Right ventricle myocardium superior (tissue), 1 donor: ENCODE measurements around the gene TENM3. TPM values are rescaled to one million over a fixed set of nuclear protein-coding genes. Genes with fewer than 3 reads are reported as not detected.

Experiments
- ATAC-seq: fragments of 200-7000 bp; cut with Tn5 transposase; one replicate; pipeline ENCODE4 v1.9.1; 2020; ENCODE audit warnings: mild to moderate bottlenecking; ENCODE audit not compliant: poor library complexity
- DNase-seq: peaks from one replicate; pipeline ENCODE4 v3.0.0-alpha.2; 2020
- intact Hi-C: fragments of 100-400 bp; cut with DNase I; formaldehyde crosslinking; loops from one replicate; pipeline ENCODE4 v1.11.2; 2022
- total RNA-seq: library from RNA; stranded (reverse); fragmentation: NEBNext Ultra II Directional; extraction: Animal tissue kit (Norgen Biotek cat#: 25700); gene quantifications from one replicate; pipeline ENCODE4 v1.2.1, GENCODE V29; 2021
- donor health status: DM: no; HTN: yes; CAD: no; lungs with severe emphysema.

TENM3 gene
- total RNA-seq, 1 donor from 2014 or later: 3.0 TPM

- ATAC-seq (no peak), DNase-seq (no peak)
- intact Hi-C loops: no loop called here
These were observed 30.2 kb downstream of the TENM3 start for GRCh38 chr4:182273191-182273935.

DNA sequence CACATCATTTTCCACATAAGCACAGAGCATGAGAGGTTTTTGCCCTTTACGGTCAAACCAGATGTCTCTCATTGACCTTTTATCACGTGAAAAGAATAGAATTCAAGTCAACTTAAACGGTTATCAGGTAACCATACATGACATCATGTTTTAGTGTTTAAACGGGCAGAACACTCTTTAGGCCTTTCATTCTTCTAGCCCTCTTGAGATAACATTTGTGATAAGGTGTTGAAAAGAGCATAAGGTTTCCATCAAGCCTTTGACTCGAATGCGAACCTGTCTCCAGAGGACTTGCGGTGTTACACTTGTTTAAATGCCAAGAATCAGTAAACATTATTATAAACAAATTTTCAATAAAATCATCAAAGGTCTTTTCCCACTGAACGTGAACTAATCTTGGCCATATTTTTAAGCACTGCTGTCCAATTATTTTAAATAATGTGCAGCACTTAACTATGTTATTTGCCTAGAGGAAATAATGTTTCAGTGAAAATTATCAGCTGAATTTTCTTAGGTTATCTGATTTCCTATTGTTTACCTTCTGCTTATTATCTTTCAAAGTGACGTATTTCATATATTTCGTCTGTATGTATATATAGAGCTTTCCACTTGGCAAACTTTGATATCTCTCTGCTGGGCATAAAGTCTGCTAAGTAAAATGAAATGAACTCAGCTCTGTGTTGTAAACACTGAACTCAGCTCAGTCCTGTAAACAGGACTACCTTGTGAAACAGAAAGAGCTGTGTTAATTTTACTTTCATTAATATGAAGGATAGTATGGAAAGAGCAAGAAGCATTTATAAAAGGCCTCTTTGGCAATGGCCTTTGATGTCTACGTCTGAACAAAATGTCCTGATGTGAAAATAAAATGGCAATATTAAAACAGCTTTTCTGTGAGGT, 33.3 kb downstream of the TENM3 start:
- intact Hi-C loops: no loop called here
- peak; percentile 34 for ATAC-seq
- DNase-seq: no peak

- DNase-seq (no peak), ATAC-seq (no peak)
- intact Hi-C loops: no loop called here
These were observed 34.2 kb downstream of the TENM3 start for GRCh38 chr4:182277377-182277776.

DNA sequence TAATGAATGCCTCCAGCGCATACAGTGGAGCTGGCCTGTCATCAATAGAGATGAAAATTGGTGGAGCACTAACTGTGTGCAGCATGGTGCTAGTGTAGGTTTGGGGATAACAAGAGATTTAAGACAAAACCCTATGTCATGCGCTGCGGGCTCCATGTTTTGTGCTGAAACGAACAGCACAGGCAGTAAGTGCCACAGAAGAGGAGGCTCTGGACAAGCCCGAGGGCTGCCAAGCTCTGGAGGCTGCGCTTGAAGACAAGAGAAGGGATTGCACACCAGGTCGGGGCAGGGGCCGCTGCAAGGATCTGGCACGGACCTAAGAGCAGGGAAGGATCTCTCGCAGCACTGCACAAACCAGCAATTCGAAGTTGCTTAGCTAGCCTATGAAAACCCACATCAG, 35.5 kb downstream of the TENM3 start:
- intact Hi-C loops: no loop called here
- no peak for DNase-seq
- no peak for ATAC-seq

DNA sequence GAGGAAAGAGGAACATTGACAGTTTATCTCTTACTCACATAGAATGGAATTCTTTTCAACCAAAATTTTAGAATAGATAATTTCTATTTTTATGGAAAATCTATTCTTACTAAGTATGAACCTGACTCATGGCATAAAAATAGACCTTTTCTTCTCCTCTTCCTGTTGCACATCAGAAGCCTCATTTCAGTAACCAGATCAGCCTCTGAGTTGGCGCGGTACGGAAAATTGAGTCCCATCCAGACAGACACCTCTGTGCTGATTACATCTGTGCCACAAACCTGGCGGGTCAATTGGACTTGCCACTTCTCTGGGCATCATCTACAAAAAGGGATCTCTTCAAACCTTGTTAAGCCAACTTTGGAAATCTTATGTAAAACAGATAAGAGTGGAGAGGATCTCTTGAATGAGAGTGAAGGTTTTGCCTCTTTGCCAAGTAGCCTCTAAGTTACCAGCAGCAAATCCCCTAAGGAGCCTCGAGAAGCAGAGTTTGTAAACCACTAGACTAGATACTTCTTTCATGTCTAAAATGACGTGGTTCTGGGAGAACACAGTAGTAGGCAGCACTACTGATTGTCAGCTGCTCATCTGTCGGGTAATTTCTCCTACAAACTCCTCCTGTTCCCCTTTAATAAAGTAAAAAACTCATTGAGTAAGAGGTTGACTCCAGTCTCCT, 37.4 kb downstream of the TENM3 start:
- ATAC-seq: no peak
- no peak for DNase-seq
- intact Hi-C loops: no loop called here

DNA sequence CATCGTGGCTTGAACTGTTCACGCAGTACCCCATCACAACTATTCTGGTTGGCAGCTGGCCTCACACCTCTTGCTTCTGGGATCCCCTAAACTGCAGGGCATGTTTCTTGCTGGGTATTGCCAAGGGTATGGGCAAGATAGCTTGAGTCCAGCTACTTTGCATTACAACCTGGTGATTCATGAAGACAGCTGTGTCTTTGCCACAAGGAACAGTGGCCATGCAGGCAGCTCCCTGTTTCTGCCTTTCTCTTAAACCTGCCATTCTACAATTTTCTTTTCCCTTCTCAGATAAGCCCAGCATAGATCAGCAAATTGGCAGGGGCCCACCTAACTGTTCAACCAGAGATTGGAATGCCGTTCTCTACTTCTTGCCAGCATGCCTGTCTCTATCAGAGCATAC, 42.8 kb downstream of the TENM3 start:
- intact Hi-C loops: no loop called here
- DNase-seq (no peak), ATAC-seq (no peak)

DNA sequence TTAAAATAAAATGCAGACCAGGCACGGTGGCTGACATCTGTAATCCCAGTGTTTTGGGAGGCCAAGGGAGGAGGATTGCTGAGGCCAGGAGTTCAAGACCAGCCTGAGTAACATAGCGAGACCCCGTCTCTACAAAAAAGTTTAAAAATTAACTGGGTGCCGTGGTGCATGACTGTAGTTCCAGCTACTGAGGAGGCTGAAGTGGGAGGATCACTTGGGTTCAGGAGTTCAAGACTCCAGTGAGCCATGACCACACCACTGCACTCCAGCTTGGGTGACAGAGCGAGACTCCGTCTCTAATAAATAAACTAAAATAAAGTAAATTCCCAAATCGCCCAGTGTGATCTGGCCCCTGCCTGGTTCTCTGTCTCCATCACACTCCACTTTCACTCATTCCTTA, 43.7 kb downstream of the TENM3 start:
- no peak for ATAC-seq
- intact Hi-C loops: no loop called here
- DNase-seq: no peak

DNA sequence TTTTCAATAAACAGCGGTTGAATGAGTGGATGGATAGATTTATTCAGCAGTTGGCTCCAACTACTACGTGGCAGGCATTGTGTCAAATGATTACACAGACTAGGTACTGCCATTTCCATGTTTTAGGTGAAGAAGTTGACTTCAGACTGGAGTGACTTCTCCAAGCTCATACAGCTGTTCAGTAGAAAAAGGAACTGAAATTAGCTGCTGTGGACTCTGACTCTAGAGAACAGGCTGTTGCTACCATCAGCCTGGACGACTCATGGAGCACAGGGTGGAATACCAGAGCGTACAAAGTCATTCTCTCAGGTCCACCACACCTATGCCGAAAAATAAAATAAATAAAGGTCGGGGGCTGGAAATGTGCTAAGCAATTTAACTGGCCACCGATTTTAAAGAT, 45.3 kb downstream of the TENM3 start:
- intact Hi-C loops: no loop called here
- DNase-seq: no peak
- no peak for ATAC-seq

DNA sequence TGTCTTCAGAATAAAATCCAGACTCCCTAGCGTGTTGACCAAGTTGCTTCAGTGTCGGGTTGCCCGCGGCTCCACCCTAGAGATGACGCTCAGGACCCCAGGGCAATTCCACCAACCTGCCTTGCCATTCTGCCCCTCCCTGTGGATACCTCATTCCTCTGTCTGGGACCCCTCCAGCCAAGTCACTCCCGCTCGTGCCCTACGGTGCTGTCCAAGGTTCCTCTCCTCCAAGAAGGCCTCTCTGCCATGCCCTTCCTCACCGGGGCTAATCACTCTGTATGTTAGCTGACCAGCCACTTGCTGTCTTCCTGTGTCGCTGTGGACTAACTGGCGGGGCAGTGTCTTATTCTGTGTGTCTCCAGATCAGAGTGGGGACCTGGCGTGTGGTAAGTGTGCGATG, 46.6 kb downstream of the TENM3 start:
- intact Hi-C loops: no loop called here
- DNase-seq (no peak), ATAC-seq (no peak)

- no peak for DNase-seq
- no peak for ATAC-seq
- intact Hi-C loops: no loop called here
These were observed 48.0 kb downstream of the TENM3 start for GRCh38 chr4:182291175-182291574.

- ATAC-seq (no peak), DNase-seq (no peak)
- intact Hi-C loops: no loop called here
These were observed 48.5 kb downstream of the TENM3 start for GRCh38 chr4:182291597-182292270.

DNA sequence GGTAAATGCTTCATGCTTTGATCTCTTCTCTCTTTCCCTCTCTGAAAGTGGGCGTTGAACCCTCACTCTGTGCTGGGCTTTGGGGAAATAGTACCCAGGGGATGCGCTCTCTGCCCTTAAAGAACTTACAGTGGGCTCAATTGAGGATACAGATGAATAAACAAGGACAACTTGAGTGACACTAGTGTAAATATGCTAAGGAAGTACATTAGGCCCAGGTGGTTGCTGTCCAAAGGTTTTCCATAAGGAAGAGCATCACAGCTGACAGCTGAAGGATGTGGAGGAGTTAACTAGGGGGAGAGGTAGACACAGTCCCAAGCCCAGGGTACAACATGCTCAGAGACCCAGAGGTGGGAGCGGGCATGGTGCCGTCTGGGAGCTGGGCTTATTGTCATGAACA, 49.4 kb downstream of the TENM3 start:
- DNase-seq: no peak
- intact Hi-C loops: no loop called here
- no peak for ATAC-seq

DNA sequence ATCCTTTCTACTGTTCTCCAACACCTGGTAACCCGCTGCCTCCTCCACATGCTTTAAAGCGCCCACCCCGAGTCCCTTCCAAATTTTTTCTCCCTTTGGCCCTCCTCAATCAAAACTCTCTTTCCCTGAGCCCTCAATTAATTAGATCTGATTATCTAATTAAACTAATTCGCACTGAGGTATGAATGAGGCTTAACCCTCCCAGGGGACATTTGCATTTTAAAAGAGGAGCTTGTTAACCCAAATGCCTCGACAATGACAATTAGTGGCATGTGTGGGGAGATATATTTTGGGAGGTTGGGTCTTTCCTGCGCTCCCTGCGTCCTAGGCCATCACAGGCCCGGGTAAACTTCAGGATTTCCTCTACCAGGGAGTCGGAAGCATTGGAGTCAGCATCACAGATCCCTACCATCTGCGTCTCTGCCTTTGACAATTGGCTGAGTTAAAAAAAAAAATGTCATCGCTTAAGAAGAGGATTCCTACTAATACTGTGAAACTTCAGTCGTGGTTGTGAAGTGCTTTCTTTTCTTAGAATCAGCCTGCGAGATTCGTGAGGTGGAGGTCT, 50.6 kb downstream of the TENM3 start:
- intact Hi-C loops: no loop called here
- DNase-seq: no peak
- no peak for ATAC-seq

- intact Hi-C loops: no loop called here
- DNase-seq (no peak), ATAC-seq (no peak)
These were observed 51.2 kb downstream of the TENM3 start for GRCh38 chr4:182294451-182294850.

DNA sequence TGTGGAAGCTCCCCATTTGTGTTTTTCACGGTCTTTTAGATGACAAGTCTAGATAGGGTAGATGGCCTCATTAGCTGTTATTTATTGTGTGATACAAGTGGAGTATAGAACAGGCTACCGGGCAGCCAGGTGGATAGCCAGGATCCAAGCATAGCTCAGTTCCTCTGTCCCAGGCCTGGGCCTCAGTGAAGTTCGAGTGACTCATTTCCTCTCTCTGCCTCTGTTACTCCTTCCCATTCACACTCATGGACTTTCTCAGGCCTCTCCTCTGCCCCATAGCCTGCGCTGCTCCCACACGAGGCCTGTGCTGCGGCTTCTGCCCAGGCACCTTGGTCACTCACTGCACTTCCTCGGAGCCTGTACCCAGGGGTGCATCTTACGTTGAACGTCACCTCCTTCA, 54.5 kb downstream of the TENM3 start:
- ATAC-seq (no peak), DNase-seq (no peak)
- intact Hi-C loops: no loop called here

- ATAC-seq (no peak), DNase-seq (no peak)
- intact Hi-C loops: no loop called here
These were observed 58.5 kb downstream of the TENM3 start for GRCh38 chr4:182301736-182302135.

GRCh38 chr4:182303847-182304246, 60.6 kb downstream of the TENM3 start:
- DNase-seq (no peak), ATAC-seq (no peak)
- intact Hi-C loops: no loop called here

- intact Hi-C loops: no loop called here
- ATAC-seq (no peak), DNase-seq (no peak)
These were observed 63.7 kb downstream of the TENM3 start for GRCh38 chr4:182306792-182307507.
